IMR-90 (cell line): ENCODE measurements around the gene CCDC185. TPM values are rescaled to one million over a fixed set of nuclear protein-coding genes. Genes with fewer than 3 reads are reported as not detected.

Experiments
- ATAC-seq: fragments of 200-7000 bp; cut with Tn5 transposase; 2 replicates; pipeline ENCODE4 v1.9.1; 2020; ENCODE audit warnings: low read depth, mild to moderate bottlenecking, moderate library complexity
- BruUV-seq: library from RNA; stranded (reverse); fragments of 400-500 nt; replicated peaks from 2 replicates; lab custom pipeline; 2021; lab: Mats Ljungman, UMichigan
- CTCF ChIA-PET: fragments of 300-600 bp; formaldehyde crosslinking; extraction: SDS; loops from one replicate; lab custom pipeline; 2021; ENCODE audit warnings: antibody characterized with exemption; lab: Yijun Ruan, JAX
- POLR2A ChIA-PET: fragments of 300-600 bp; sonication (Branson Sonifier 250); formaldehyde crosslinking; loops from one replicate; lab custom pipeline; 2022; ENCODE audit warnings: antibody characterized with exemption; ENCODE audit not compliant: unreplicated experiment; lab: Charles Lee
- DNase-seq: peaks from one replicate; pipeline ENCODE4 v3.0.0; 2013
- H2AFZ ChIP-seq: replicated peaks from 2 replicates; pipeline ENCODE3; 2013; ENCODE audit warnings: low read length, mild to moderate bottlenecking; ENCODE audit not compliant: poor library complexity
- H2AK5ac ChIP-seq: 2 replicates; pipeline ENCODE4 v1.6.1; 2013; ENCODE audit warnings: low read depth, low read length, inconsistent platforms
- H2AK9ac ChIP-seq: replicated peaks from 2 replicates; pipeline ENCODE3; 2013; ENCODE audit warnings: mild to moderate bottlenecking, low read depth, low read length, moderate library complexity; ENCODE audit not compliant: poor library complexity
- H2BK120ac ChIP-seq: 2 replicates; pipeline ENCODE4 v1.6.1; 2013; ENCODE audit warnings: low read depth, low read length, inconsistent platforms
- H2BK15ac ChIP-seq: 3 replicates; pipeline ENCODE4 v1.6.1; 2013; ENCODE audit warnings: low read depth, low read length, inconsistent platforms
- H2BK20ac ChIP-seq: 2 replicates; pipeline ENCODE4 v1.6.1; 2013; ENCODE audit warnings: low read depth, mild to moderate bottlenecking, inconsistent platforms, low read length, moderate library complexity
- H2BK5ac ChIP-seq: 2 replicates; pipeline ENCODE4 v1.6.1; 2013; ENCODE audit warnings: mild to moderate bottlenecking, low read depth, low read length, inconsistent platforms; ENCODE audit not compliant: poor library complexity, severe bottlenecking
- H3K14ac ChIP-seq: replicated peaks from 2 replicates; pipeline ENCODE4 v1.6.1; 2013; ENCODE audit warnings: low read depth, low read length, inconsistent platforms
- H3K18ac ChIP-seq: 2 replicates; pipeline ENCODE4 v1.6.1; 2013; ENCODE audit warnings: low read depth, low read length, control low read depth
- H3K23ac ChIP-seq: 2 replicates; pipeline ENCODE4 v1.6.1; 2013; ENCODE audit warnings: low read depth, low read length, inconsistent platforms
- H3K27ac ChIP-seq: 2 replicates; pipeline ENCODE4 v1.5.1; 2013; ENCODE audit warnings: mild to moderate bottlenecking, control low read depth, low read length; ENCODE audit not compliant: insufficient read depth
- H3K27me3 ChIP-seq: 2 replicates; pipeline ENCODE4 v1.6.1; 2013; ENCODE audit warnings: low read length; ENCODE audit not compliant: control insufficient read depth, insufficient read depth
- H3K36me3 ChIP-seq: 2 replicates; pipeline ENCODE4 v1.6.1; 2013; ENCODE audit warnings: low read length, mixed read lengths; ENCODE audit not compliant: control insufficient read depth, insufficient read depth
- H3K4ac ChIP-seq: 2 replicates; pipeline ENCODE4 v1.6.1; 2013; ENCODE audit warnings: low read depth, low read length, inconsistent platforms
- H3K4me1 ChIP-seq: 2 replicates; pipeline ENCODE4 v1.6.1; 2013; ENCODE audit warnings: low read length, mixed read lengths; ENCODE audit not compliant: control insufficient read depth, insufficient read depth
- H3K4me2 ChIP-seq: 2 replicates; pipeline ENCODE4 v1.6.1; 2013; ENCODE audit warnings: low read depth, mild to moderate bottlenecking, control low read depth, low read length, moderate library complexity
- H3K4me3 ChIP-seq: 2 replicates; pipeline ENCODE4 v1.5.1; 2013; ENCODE audit warnings: low read depth, mild to moderate bottlenecking, control low read depth, low read length, moderate library complexity; ENCODE audit not compliant: insufficient read depth
- H3K56ac ChIP-seq: 2 replicates; pipeline ENCODE4 v1.6.1; 2013; ENCODE audit warnings: low read length, inconsistent platforms; ENCODE audit not compliant: insufficient read depth; ENCODE audit errors: extremely low read depth
- H3K79me1 ChIP-seq, 2 experiments: 2 replicates each; pipeline ENCODE4 v1.6.1; 2013; ENCODE audit warnings: low read length in 2 of 2, inconsistent platforms in 1 of 2, low read depth in 1 of 2
- H3K9ac ChIP-seq: 2 replicates; pipeline ENCODE4 v1.6.1; 2013; ENCODE audit warnings: low read depth, low read length, control low read depth
- H3K9me1 ChIP-seq: 2 replicates; pipeline ENCODE4 v1.6.1; 2013; ENCODE audit warnings: low read length, inconsistent platforms; ENCODE audit not compliant: insufficient read depth
- H3K9me3 ChIP-seq: 2 replicates; pipeline ENCODE4 v1.6.1; 2013; ENCODE audit warnings: low read length; ENCODE audit not compliant: control insufficient read depth, insufficient read depth
- H4K20me1 ChIP-seq: 2 replicates; pipeline ENCODE4 v1.6.1; 2013; ENCODE audit warnings: low read length, inconsistent platforms; ENCODE audit not compliant: insufficient read depth
- H4K5ac ChIP-seq: 2 replicates; pipeline ENCODE4 v1.6.1; 2013; ENCODE audit warnings: mild to moderate bottlenecking, low read depth, low read length, control low read depth
- H4K8ac ChIP-seq, 2 experiments: 2 replicates each; pipeline ENCODE4 v1.6.1; 2013; ENCODE audit warnings: low read depth in 2 of 2, low read length in 2 of 2, control low read depth in 1 of 2, inconsistent platforms in 1 of 2
- H4K91ac ChIP-seq: 2 replicates; pipeline ENCODE4 v1.6.1; 2013; ENCODE audit warnings: low read depth, low read length, inconsistent platforms; ENCODE audit not compliant: insufficient read depth
- BHLHE40 ChIP-seq: fragments of 150-350 bp; IDR thresholded peaks from 2 replicates; pipeline ENCODE4 v1.6.1; 2016; ENCODE audit warnings: mild to moderate bottlenecking, low read depth, low read length
- CTCF ChIP-seq: conservative IDR thresholded peaks from 2 replicates; pipeline ENCODE4 v1.5.1; 2012; ENCODE audit warnings: mild to moderate bottlenecking, low read depth, low read length, improper control_type of control experiment
- ELK1 ChIP-seq: fragments of 150-350 bp; IDR thresholded peaks from 2 replicates; pipeline ENCODE4 v1.6.1; 2016; ENCODE audit warnings: low read depth, mild to moderate bottlenecking, low read length, moderate library complexity, borderline replicate concordance
- dilution Hi-C: fragments of 300-500 bp; cut with HindIII; formaldehyde crosslinking; loops from one replicate; pipeline ENCODE4 v1.14.3; 2018; ENCODE audit warnings: low sequenced_read_pairs; ENCODE audit not compliant: unreplicated experiment
- in situ Hi-C: fragments of 300-500 bp; cut with MboI; formaldehyde crosslinking; loops from 3 replicates; pipeline ENCODE4 v1.14.3; 2019; ENCODE audit warnings: low sequenced_read_pairs, inconsistent platforms, mixed read lengths
- intact Hi-C: fragments of 100-400 bp; cut with micrococcal nuclease; formaldehyde crosslinking; loops from 2 replicates; pipeline ENCODE4 v1.10.0; 2022
- polyA plus RNA-seq, 3 experiments: library from polyadenylated mRNA; depleted of rRNA; stranded (reverse); fragments of >200 nt; gene quantifications; 2 replicates each; pipeline ENCODE4 v1.2.3, GENCODE V29; 2012; ENCODE audit warnings: low replicate concordance in 1 of 3
- total RNA-seq: library from RNA; depleted of rRNA; stranded (reverse); fragments of >200 nt; gene quantifications from 2 replicates; pipeline ENCODE4 v1.2.3, GENCODE V29; 2012

Gene CCDC185
- total and polyA plus RNA-seq, 2 of the 4 experiments (the other 2 are of a cell fraction) = not detected

- no peak overlapping the region for H2BK15ac ChIP-seq
- H4K5ac ChIP-seq = no peak overlapping the region
- no peaks in the 10 kb centered on the region for H3K4me1 ChIP-seq
- H2BK20ac ChIP-seq = no peak overlapping the region
- H4K8ac ChIP-seq = no peak overlapping the region
- ChIA-PET POLR2A (no interaction called here), CTCF (interaction anchor here (1.5 kb wide), 1 partner anchor 289 kb away, joined by 3 read pairs; no protein-coding TSS in a partner anchor)
- H3K79me1 ChIP-seq = no peaks in the 10 kb centered on the region
- H3K23ac ChIP-seq = no peak overlapping the region
- H3K18ac ChIP-seq = no peak overlapping the region
- H2BK120ac ChIP-seq = no peak overlapping the region
- no peaks in the 10 kb centered on the region for H3K36me3 ChIP-seq
- in situ Hi-C loops = no loop called here
- no peak overlapping the region for H4K91ac ChIP-seq
- H2AFZ ChIP-seq = no peak overlapping the region
- dilution Hi-C loops = no loop called here
- no peak overlapping the region for H2AK9ac ChIP-seq
- H2BK5ac ChIP-seq = no peak overlapping the region
- no peak for TF ChIP-seq ELK1
- no peak for TF ChIP-seq CTCF
- no peak for TF ChIP-seq BHLHE40
- H3K14ac ChIP-seq = no peak overlapping the region
- no peak overlapping the region for H3K56ac ChIP-seq
- H3K9ac ChIP-seq = no peak overlapping the region
- no peak for DNase-seq
- no peak overlapping the region for H2AK5ac ChIP-seq
- no TSS peak for BruUV-seq
- H3K27me3 ChIP-seq = peaks cover 4% of the 10 kb centered on the region; the same call in 1 of the 2 replicates
- no peak overlapping the region for H3K4ac ChIP-seq
- ATAC-seq = no peak
- no peak overlapping the region for H3K4me3 ChIP-seq
- peaks cover 5% of the 10 kb centered on the region; the same call in 1 of the 2 replicates for H3K9me3 ChIP-seq
- intact Hi-C loops = no loop called here
- no peaks in the 10 kb centered on the region for H4K20me1 ChIP-seq
- H3K27ac ChIP-seq = no peak overlapping the region
- H3K4me2 ChIP-seq = no peak overlapping the region
- no peaks in the 10 kb centered on the region for H3K9me1 ChIP-seq
Measured at GRCh38 chr1:223378754-223379153, 14.5 kb upstream of the CCDC185 start.
